ENCODE measurements around the gene C16orf86. TPM values are rescaled to one million over a fixed set of nuclear protein-coding genes. Genes with fewer than 3 reads are reported as not detected.
"Not testable (repeated sequence)": the region's sequence is repeated elsewhere in the genome, so short reads cannot be mapped to it uniquely, and the experiment has no call there.

C16orf86 gene
- total RNA-seq, 1 donor from 2014 or later = 6.4 TPM

DNA sequence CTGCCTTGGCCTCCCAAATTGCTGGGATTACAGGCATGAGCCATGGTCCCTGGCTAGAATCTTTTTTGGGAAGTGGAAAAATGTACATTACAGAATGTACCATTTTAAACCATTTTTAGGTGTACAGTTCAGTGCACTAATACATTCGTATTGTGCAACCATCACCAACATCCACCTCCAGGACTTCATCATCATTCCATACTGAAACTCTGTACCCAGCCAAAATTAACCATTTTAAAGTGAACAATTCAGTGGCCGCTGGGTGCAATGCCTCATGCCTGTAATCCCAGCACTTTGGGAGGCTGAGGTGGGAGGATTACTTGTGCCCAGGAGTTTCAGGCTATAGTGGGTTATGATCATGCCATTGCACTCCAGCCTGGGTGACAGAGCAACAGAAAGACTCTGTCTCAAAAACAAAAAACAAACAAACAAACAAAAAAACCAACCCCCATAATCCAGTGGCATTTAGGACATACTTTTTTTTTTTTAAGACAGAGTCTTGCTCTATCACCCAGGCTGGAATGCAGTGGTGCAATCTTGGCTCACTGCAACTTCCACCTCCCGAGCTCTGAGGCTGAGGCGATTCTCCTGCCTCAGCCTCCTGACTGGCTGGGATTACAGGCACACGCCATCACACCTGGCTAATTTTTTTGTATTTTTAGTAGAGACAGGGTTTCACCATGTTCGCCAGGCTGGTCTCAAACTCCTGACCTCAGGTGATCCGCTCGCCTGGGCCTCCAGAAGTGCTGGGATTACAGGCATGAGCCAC is 27.1 kb downstream of the C16orf86 start:
- not testable (repeated sequence) for DNase-seq (ENCODE audit: low spot score)

DNA sequence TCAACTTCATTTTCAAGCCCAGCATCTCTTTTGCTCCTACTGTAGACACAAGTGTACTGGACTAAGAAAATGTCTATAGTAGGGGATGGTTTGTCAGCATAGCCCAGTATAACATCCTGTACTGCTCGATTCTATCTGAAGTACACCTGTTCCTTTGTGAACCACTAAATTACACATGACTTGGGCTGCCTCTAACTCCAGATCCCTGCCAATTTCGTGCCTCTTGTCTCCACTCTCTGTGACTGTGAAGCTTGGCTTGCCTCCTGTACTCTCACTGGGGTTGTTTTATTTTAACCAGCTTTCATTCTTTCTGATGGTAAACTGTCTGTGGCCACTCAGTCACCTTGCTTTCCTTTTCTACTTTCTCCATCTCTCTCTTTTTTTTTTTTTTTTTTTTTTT is 28.0 kb downstream of the C16orf86 start:
- no peak for DNase-seq (ENCODE audit: low spot score)

DNA sequence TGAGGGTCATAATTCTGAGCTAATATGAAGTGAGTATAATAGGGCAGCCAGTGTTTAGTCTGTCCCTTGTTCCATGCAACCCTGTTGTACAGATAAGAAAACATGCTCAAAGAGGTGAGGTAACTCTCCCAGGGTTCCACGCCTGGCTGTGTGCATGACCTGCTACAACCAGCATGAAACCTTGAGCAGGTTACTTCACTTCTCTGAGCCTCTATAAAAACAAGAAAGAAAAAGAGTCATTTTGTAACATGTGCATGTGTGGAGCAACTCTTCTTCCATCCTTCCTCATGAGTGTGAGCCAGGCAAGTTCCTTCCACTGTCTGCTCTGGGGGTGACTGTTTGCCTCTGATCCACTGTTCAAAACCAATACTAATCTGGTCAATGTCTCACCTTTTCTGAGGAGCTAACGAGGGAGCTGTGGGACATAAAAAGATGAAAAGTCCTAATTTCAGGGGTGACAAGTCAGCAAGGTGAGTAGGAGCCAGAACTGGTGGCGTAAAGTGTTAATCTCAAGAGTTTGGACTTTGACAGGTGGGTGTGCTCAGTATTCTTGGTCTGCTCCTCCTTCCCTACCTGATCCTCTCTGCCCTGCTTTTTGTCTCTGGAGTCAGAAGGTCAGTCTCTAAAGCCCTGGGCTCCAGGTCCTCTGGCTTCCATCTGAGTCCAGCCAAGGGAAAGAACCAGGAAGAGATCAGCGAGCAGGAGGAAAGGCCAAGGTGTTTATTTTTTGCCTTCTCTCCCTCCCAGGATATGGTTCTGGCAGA is 31.0 kb downstream of the C16orf86 start:
- no peak for DNase-seq (ENCODE audit: low spot score)

DNA sequence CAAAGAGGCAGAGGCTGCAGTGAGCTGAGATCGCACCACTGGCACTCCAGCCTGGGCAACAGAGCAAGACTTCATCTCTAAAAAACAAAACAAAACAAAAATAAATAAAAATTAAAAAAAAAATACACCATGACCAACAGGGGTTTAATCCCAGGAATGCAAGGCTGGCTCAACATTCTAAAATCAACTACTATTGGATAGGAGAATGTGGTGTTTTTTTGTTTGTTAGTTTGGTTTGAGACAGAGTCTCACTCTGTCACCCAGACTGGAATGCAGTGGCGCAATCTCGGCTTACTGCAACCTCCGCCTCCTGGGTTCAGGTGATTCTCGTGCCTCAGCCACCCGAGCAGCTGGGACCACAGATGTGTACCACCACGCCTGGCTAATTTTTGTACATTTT is 32.7 kb downstream of the C16orf86 start:
- no peak for DNase-seq (ENCODE audit: low spot score)

DNA sequence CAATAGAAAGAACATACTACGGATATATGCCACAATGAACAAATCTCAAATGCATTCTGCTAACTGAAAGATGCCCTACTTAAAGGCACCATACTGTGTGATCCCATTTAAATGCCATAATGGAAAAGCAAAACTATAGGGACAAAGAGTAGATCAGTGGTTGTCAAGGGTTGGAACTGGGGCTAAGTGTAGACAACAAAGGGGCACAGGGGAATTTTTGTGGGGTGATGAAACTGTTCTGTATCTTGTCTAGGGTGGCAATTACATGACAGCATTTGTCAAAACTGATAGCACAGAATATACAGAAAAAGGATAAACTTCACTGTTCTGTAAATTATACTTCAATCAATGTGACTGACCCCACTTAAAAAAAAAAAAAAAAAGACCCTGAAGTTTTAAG is 34.8 kb downstream of the C16orf86 start:
- no peak for DNase-seq (ENCODE audit: low spot score)

DNA sequence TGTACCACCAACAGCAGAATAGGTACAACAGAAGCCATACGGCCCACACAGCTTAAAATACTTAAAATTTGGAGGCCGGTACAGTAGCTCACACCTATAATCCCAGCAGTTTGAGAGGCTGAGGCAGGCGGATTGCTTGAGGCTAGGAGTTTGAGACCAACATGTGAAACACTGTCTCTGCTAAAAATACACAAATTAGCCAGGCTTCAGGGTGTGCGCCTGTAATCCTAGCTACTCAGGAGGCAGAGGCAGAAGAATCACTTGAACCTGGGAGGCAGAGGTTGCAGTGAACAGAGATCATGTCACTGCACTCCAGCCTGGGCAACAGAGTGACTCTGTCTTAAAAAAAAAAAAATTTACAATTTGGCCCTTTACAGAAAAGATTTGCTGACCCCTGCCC is 35.5 kb downstream of the C16orf86 start:
- no peak for DNase-seq (ENCODE audit: low spot score)

DNA sequence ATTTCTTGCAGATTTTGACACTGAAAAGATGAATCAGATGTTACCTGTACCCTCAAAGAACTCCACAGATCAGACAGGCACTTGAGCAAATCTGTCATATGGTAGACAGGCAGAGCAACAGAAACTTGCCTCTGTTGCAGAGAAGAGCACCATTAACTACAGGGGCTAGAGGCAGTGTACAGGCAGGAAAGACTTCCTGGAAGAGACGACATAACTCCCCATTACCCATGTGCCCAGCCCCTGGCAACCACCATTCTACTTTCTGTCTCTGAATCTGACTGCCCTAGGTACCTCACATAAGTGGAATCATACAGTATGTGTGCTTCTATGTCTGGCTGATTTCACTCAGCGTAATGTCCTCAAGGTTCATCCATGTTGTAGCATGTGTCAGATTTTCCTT is 37.0 kb downstream of the C16orf86 start:
- no peak for DNase-seq (ENCODE audit: low spot score)

DNA sequence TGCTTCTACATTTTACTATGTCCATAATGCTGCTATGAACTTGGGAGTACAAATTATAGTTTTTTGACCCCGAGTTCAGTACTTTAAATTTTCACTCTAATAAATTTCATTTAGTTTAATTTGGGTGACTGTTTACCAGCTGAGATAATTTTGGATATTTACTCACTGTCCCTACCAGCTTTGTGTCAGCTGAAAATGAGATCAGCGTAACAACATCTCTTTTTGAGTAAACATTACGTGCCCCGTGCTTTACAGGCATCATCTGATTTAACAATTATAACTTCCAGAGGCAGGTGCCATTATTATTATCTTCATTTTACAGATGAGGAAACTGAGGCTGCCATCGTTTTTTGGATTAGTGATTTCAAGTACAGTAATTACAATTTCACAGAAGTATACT is 37.5 kb downstream of the C16orf86 start:
- no peak for DNase-seq (ENCODE audit: low spot score)

DNA sequence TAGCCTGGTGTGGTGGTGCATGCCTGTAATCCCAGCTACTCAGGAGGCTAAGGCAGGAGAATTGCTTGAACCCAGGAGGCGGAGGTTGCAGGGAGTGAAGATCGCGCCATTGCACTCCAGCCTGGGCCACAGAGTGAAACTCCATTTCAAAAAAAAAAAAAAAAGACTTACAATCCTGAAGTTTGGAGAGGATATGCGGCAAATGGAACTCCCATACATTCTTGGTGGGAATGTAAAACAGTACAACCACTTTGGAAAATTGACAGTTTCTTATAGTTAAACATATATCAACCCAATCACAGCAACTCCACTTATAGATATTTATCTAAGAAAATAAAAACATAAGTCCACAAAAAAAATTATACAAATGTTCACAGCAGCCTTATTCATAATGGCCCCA is 40.6 kb downstream of the C16orf86 start:
- no peak for DNase-seq (ENCODE audit: low spot score)

DNA sequence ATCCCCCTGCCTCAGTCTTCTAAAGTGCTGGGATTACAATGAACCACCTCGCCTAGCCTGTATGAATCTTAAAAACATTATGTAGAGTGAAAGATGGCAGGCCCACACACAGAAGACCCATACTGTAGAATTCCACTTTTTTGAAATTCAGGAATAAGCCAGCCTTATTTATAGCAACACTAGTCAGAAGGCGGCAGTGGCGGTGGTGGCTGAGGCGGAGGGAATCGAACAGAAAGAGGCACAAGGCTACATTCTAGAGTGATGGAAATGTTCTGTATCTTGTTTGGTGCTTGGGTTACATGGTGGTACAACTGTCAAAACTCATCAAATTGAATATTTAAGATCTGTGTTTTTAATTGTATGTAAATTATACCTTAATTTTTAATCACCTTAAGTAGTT is 41.2 kb downstream of the C16orf86 start:
- DNase-seq (ENCODE audit: low spot score) = no peak

DNA sequence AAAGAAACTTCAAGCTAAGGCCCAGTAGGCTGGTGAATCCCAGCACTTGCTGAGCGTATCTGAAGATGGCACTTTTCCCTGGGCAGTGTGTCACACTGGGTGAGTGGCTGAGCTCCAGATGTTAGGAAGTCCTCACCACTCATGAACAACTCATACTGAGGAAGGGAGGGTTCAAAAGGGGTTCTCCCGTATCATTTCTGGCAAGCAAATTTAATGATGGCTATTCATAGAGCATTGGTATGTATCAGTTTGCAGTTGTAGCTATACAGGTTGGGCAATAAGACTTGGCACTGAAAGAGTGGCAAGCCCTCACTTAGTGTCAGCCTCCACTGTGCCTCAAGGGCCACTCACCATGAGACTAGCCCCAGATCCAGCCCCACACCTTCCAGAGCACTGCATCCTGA is 41.8 kb downstream of the C16orf86 start:
- no peak for DNase-seq (ENCODE audit: low spot score)

DNA sequence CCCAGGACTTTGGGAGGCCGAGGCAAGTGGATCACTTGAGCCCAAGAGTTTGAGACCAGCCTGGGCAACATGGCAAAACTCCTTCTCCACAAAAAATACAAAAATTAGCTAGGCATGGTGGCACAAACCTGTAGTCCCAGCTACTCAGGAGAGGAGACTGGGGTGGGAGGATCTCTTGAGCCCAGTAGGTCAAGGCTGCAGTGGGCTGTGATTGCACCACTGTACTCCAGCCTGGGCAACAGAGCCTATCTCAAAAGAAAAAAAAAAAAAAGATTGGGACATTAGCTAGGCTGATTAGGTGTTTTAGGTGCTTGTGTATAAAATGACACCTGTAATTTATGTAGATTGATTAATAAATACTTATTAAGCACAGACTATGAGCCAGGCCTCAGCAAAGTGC is 42.4 kb downstream of the C16orf86 start:
- no peak for DNase-seq (ENCODE audit: low spot score)

DNA sequence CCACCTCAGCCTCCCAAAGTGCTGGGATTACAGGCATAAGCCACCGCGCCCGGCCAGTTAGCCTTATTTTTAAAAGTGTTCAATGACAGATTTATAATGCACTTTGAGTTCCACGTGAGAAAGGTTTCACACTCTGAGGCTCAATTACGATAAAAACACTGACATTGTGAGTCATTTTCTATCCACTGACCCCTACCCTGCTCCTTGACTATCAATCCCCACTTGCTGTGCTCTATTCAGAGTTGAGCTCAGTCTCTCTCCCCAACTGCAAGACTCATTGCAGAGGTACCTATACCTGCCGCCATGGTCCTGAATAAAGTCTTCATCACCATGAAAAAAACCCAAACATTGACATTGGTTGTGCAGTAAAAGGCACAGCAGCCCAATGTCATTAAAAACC is 44.0 kb downstream of the C16orf86 start:
- no peak for DNase-seq (ENCODE audit: low spot score)

DNA sequence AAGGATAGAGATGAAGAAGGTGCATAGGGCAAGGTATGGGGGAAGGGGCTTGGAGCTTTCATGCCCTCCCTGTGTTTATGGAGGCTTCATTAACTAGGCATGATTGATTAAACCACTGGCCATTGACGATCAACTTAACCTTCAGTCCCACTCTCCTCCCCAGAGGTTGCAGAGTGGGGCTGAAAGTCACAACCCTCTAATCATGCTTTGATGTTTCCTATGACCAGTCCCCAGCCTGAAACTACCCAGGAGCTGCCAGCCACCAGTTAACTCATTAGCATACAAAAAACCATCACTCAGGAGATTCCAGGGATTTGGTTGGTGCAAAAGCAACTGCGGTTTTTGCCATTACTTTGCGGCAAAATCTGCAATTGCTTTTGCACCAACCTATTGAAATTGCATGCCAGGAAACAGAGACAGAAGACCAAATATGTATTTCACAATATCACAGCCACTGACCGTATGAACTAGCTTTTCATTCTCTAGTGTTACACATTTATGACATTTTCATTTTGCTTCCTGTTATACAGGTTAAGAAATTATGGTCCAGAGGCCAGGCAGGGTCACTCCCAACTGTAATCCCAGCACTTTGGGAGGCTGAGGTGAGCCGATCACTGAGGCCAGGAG is 47.1 kb downstream of the C16orf86 start:
- DNase-seq (ENCODE audit: low spot score) = no peak

DNA sequence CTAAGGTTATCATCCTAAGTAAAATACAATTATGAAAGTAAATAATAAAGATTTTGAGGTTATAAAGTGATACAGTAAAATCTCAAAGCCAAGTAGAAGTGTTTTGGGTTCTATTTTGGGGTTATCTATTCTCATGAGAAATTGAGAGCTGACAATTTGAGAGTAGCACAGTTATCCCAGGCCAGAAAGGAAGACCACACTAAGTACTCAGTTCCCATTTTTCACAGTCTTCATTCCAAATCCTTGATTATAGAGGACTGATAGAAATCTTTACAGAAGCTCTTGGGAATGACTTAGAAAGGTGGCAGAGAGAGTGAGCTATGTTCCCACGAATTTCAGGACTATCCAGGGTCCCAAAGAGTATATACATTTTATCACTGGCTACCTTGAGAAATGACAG is 47.9 kb downstream of the C16orf86 start:
- DNase-seq (ENCODE audit: low spot score) = no peak

DNA sequence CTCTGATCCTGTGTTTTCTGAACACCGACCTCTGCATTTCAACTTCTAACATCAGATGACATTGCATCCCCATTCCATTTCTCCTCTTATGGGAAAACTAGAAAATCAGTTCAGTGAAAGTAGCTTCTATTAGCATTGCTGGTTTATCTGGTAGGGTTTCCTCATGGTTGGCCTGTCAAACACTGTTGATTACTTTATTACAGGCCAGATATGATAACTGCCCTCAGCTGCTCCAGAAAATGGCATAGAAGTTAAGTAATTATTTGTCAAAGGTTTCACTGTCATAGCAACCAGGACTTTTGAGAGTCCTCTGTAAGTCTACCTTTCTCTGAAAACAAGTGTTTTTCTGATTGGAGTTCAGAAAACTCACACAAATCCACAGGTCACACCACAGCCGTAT is 49.5 kb downstream of the C16orf86 start:
- no peak for DNase-seq (ENCODE audit: low spot score)

Other genes starting within 250 kb of the C16orf86 start
- 29.1 TPM for gene HSD11B2, start 235.7 kb upstream of the C16orf86 start, total RNA-seq
- 106 TPM for gene ATP6V0D1, start 185.7 kb upstream of the C16orf86 start, total RNA-seq
- not detected for gene AGRP, start 183.3 kb upstream of the C16orf86 start, total RNA-seq
- gene RIPOR1, start 138.0 kb upstream of the C16orf86 start, total RNA-seq = 70.6 TPM
- 39.8 TPM for gene CTCF, start 104.3 kb upstream of the C16orf86 start, total RNA-seq
- gene CARMIL2, start 21.7 kb upstream of the C16orf86 start, total RNA-seq = 4.3 TPM
- 25.4 TPM for gene ACD, start 6.6 kb upstream of the C16orf86 start, total RNA-seq
- gene PARD6A, start 5.9 kb upstream of the C16orf86 start, total RNA-seq = 10.4 TPM
- gene ENKD1, start 64 bp upstream of the C16orf86 start, total RNA-seq = 34.4 TPM
- 25.9 TPM for gene GFOD2, start 52.5 kb downstream of the C16orf86 start, total RNA-seq
- gene RANBP10, start 139.7 kb downstream of the C16orf86 start, total RNA-seq = 22.7 TPM
- 4.1 TPM for gene TSNAXIP1, start 140.1 kb downstream of the C16orf86 start, total RNA-seq
- gene THAP11, start 175.5 kb downstream of the C16orf86 start, total RNA-seq = 27.2 TPM
- gene NUTF2, start 180.1 kb downstream of the C16orf86 start, total RNA-seq = 69.3 TPM
- 44.6 TPM for gene CENPT, start 180.9 kb downstream of the C16orf86 start, total RNA-seq
- 59.5 TPM for gene EDC4, start 206.2 kb downstream of the C16orf86 start, total RNA-seq
- gene NRN1L, start 218.1 kb downstream of the C16orf86 start, total RNA-seq = 1.2 TPM
- 31.6 TPM for gene PSKH1, start 226.4 kb downstream of the C16orf86 start, total RNA-seq